HG02852 (cell line): Measurements from ENCODE around the gene STAG1.
"Not testable (repeated sequence)": the region's sequence is repeated elsewhere in the genome, so short reads cannot be mapped to it uniquely, and the experiment has no call there.

Source experiments
- ATAC-seq: cut with Tn5 transposase; IDR thresholded peaks from one replicate; pipeline ENCODE4 v1.9.1; 2021; ENCODE audit warnings: mild to moderate bottlenecking, moderate library complexity; ENCODE audit not compliant: unreplicated experiment

STAG1 gene

GRCh38 chr3:136516095-136516494 is 236.1 kb downstream of the STAG1 start:
- ATAC-seq, result no peak

GRCh38 chr3:136514533-136514932 is 237.6 kb downstream of the STAG1 start:
- ATAC-seq, result not testable (repeated sequence)

GRCh38 chr3:136513367-136513766 is 238.8 kb downstream of the STAG1 start:
- no peak for ATAC-seq

- no peak for ATAC-seq
These were observed 239.8 kb downstream of the STAG1 start for GRCh38 chr3:136512381-136512780.

- no peak for ATAC-seq
These were observed 246.5 kb downstream of the STAG1 start for GRCh38 chr3:136505676-136506075.

GRCh38 chr3:136503056-136503455 is 249.1 kb downstream of the STAG1 start:
- no peak for ATAC-seq

GRCh38 chr3:136498919-136499447 is 253.2 kb downstream of the STAG1 start:
- ATAC-seq, result no peak

GRCh38 chr3:136495213-136495612 is 257.0 kb downstream of the STAG1 start:
- ATAC-seq, result no peak

- no peak for ATAC-seq
These were observed 261.4 kb downstream of the STAG1 start for GRCh38 chr3:136490646-136491405.

- no peak for ATAC-seq
These were observed 266.4 kb downstream of the STAG1 start for GRCh38 chr3:136485777-136486176.

- no peak for ATAC-seq
These were observed 275.9 kb downstream of the STAG1 start for GRCh38 chr3:136476280-136476679.

GRCh38 chr3:136474876-136475275 is 277.3 kb downstream of the STAG1 start:
- not testable (repeated sequence) for ATAC-seq

GRCh38 chr3:136473716-136474326 is 278.4 kb downstream of the STAG1 start:
- ATAC-seq, result no peak

GRCh38 chr3:136465296-136465695 is 286.9 kb downstream of the STAG1 start:
- no peak for ATAC-seq

- no peak for ATAC-seq
These were observed 287.7 kb downstream of the STAG1 start for GRCh38 chr3:136464502-136464901.

GRCh38 chr3:136463170-136463569 is 289.0 kb downstream of the STAG1 start:
- ATAC-seq, result no peak

GRCh38 chr3:136457793-136458192 is 294.4 kb downstream of the STAG1 start:
- ATAC-seq, result no peak

GRCh38 chr3:136456196-136456595 is 296.0 kb downstream of the STAG1 start:
- ATAC-seq, result no peak

- ATAC-seq, result no peak
These were observed 307.6 kb downstream of the STAG1 start for GRCh38 chr3:136444581-136444980.

GRCh38 chr3:136437043-136437442 is 315.1 kb downstream of the STAG1 start:
- ATAC-seq, result no peak

GRCh38 chr3:136434429-136434828 is 317.7 kb downstream of the STAG1 start:
- ATAC-seq, result no peak

- ATAC-seq, result no peak
These were observed 319.5 kb downstream of the STAG1 start for GRCh38 chr3:136432685-136433084.
